Suppressor macrophage (primary cell): ENCODE measurements around the gene RCOR2.
A peak's percentile ranks its signal among the peaks of the same experiment; 100 is the strongest.

Source experiments
- DNase-seq, 4 experiments: peaks; one replicate each; pipeline ENCODE4 v3.0.0-alpha.2; 2020 to 2022

RCOR2 gene

GRCh38 chr11:63922673-63923192, 5.8 kb upstream of the RCOR2 start:
- peak in 1 of 4 experiments; percentile 32 for DNase-seq

- no peak for DNase-seq
Measured at GRCh38 chr11:63920939-63921417, 4.0 kb upstream of the RCOR2 start.

- no peak for DNase-seq
Measured at GRCh38 chr11:63920126-63920938, 3.4 kb upstream of the RCOR2 start.

- DNase-seq, result peak in 1 of 4 experiments; percentile 24
Measured at GRCh38 chr11:63919267-63920125, 2.5 kb upstream of the RCOR2 start.

- DNase-seq, result no peak
Measured at GRCh38 chr11:63918507-63919191, 1.7 kb upstream of the RCOR2 start.

- peak in 1 of 4 experiments; percentile 13 for DNase-seq
Measured at GRCh38 chr11:63917692-63918506, 935 bp upstream of the RCOR2 start.

GRCh38 chr11:63915961-63916836, 765 bp downstream of the RCOR2 start:
- DNase-seq, result peak in 3 of 4 experiments; percentile 24 to 60 (median 25)

DNA sequence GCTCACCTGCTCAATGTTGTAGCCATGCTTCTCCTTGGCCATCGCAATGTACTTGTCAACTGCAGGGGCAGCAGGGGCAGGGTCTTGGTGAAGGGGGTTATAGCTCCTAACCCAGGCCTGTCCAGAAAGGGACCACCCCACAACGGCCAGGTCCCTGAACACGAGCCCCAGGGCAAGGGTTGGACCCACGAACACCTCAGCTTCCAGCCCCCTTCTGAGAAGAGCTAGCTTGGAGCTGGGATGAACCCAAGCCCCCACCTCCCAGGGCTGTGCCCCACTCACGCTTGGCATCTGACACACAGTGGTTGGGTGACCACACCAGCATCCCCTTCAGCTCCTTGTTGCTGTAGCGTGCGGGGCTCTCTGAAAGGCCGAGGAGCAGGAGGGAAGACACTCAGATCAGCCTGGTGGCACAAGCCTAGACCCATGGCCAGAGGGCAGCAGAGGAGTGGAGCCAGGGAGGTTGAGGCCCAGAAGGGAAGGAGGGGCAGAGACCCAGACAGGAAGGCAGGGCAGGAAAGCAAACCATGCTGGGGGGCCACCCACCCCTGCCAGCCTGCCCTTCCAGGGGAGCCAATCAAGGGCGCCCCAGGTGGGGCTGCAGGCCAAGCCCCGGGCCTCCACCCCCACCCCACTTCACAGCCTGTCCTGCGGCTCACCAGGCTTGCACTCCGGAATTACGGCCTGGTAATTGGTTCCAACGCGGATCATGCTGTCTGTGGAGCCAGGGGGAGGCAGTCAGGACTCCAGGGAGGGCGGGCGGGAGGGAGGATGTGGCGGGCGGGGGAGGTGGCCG, 1.9 kb downstream of the RCOR2 start:
- DNase-seq, result no peak

GRCh38 chr11:63913866-63914830, 2.8 kb downstream of the RCOR2 start:
- DNase-seq, result no peak

- no peak for DNase-seq
Measured at GRCh38 chr11:63912678-63913077, 4.3 kb downstream of the RCOR2 start.

DNA sequence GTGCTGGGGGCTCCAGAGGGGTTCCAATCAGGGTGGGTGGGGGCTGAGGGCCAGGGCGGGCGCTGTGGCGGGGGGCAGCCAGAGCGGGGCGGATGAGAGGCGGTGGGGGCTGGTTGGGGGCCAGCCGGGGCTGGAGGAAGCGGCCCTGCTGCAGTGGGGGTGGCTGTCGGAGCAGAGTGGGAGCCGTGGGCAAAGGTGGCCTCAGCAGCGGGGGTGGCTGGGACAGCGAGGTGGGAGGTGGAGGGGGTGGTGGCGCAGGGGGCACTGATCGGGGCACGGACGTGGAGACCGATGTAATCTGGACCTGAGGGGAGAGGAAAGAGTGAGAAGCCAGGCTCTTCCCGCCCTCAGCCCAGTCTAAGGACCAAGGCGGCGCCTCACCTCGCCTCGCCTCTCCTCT, 5.1 kb downstream of the RCOR2 start:
- DNase-seq, result no peak

GRCh38 chr11:63911440-63911839, 5.5 kb downstream of the RCOR2 start:
- DNase-seq, result no peak

- DNase-seq, result no peak
Measured at GRCh38 chr11:63910675-63911074, 6.3 kb downstream of the RCOR2 start.

DNA sequence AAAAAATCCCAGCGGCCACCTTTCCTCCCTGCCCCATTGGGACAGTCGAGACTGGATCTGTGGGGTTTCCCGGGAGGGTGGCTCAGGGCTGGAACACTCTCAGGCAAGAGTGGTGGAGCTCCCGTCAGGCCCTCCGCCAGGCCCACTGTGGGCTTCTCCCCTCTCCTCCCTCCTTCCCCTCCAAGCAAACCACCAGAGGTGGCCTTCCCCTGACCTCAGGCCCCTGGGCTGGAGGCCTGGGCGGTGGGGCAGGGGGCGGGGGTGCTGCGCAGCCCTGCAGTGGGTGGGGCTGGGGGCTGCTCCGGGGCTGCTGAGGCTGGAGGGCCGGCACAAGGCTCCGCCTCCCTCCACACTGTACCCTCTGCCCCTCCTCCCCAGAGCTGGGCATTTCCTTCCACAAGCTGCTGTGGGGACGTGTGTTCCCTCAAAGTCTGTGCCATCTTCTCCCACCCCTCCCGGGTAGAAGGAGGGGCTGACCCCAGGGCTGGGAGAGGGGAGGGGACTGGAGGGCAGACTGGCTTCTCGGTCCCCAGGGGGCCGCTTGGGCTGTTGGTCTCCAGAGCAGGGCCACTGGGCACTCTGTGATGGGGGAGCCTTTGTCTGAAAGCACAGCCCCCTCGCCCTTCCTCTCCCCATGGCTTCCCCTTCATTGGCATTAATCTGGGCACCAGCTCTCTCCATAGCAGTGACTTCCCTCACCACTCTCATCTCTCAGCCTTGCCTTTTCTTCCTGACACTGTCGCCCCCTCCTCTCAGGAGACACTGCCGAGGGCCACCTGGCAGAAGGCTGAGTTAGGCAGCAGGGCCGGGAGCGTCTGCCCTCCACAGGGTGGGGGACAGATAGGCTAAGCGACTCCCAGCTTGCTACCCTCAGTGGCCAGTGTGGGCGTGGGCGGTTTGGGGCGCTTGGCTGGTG, 7.1 kb downstream of the RCOR2 start:
- no peak for DNase-seq

GRCh38 chr11:63908631-63909401, 8.1 kb downstream of the RCOR2 start:
- no peak for DNase-seq

DNA sequence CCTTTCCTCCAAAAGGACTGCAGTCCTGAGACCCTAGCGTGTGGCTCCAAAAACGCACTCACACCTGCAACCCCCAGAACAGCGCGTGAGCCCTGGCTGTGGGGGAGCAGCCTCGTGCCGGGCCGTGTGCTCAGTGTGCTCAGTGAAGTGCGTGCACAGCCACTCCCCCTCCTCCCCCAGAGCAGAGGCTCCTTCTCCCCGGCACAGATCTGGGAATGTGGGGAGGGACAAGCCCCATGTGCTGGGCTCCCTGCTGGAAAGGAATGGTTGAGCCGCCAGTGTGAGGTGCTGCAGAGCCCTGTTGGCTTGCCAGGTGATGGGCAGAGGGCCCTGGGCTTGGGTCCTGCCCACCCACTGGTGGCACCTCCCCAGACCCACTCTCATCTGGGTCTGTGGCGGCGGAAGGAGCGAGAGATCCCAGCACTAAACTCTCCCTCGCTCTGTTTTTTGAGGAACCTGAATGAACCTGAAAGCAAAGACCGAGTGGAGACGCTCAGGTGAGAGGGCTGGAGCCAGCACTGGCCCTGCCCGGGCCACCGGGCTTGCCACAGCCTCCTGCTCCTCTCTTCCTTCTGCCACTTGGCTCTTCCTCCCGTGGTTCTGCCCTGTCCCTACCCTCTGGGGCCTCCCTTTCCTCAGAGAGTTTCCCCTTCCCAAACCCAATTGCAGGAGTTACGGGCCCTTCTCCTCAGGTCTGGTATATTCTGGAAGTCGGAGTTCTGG, 9.0 kb downstream of the RCOR2 start:
- DNase-seq, result no peak
